Iris pigment epithelial cell (primary cell): ENCODE data around the gene CCDC116.
"Not testable (repeated sequence)": the region's sequence is repeated elsewhere in the genome, so short reads cannot be mapped to it uniquely, and the experiment has no call there.

Experiments used
- DNase-seq: peaks from one replicate; pipeline ENCODE4 v3.0.0-alpha.2; 2011; ENCODE audit warnings: low read depth

CCDC116 gene

GRCh38 chr22:21631025-21631424, 1.5 kb upstream of the CCDC116 start:
- DNase-seq = no peak

- DNase-seq = no peak
Measured at GRCh38 chr22:21632931-21633330, 371 bp downstream of the CCDC116 start.

- no peak for DNase-seq
Measured at GRCh38 chr22:21633481-21633880, 921 bp downstream of the CCDC116 start.

GRCh38 chr22:21634081-21634480, 1.5 kb downstream of the CCDC116 start:
- DNase-seq = no peak

GRCh38 chr22:21634844-21635243, 2.3 kb downstream of the CCDC116 start:
- DNase-seq = no peak

- DNase-seq = no peak
Measured at GRCh38 chr22:21635771-21636510, 3.4 kb downstream of the CCDC116 start.

GRCh38 chr22:21636629-21637218, 4.2 kb downstream of the CCDC116 start:
- no peak for DNase-seq

GRCh38 chr22:21637450-21637849, 4.9 kb downstream of the CCDC116 start:
- DNase-seq = not testable (repeated sequence)

GRCh38 chr22:21639359-21639758, 6.8 kb downstream of the CCDC116 start:
- DNase-seq = no peak

GRCh38 chr22:21640810-21641209, 8.2 kb downstream of the CCDC116 start:
- no peak for DNase-seq

GRCh38 chr22:21641417-21641788, 8.8 kb downstream of the CCDC116 start:
- DNase-seq = peak; percentile 65

- peak; percentile 99 for DNase-seq
Measured at GRCh38 chr22:21641789-21642583, 9.4 kb downstream of the CCDC116 start, which contains the start of gene SDF2L1. Gene SDF2L1, plus strand, starts transcription at chr22:21642302. Its CDS starts 35 bp downstream, at chr22:21642337.

- DNase-seq = peak; percentile 50
Measured at GRCh38 chr22:21642584-21643448, 10.3 kb downstream of the CCDC116 start.

GRCh38 chr22:21643533-21644357, 11.2 kb downstream of the CCDC116 start:
- no peak for DNase-seq

- DNase-seq = not testable (repeated sequence)
Measured at GRCh38 chr22:21645513-21645912, 13.0 kb downstream of the CCDC116 start.

GRCh38 chr22:21646608-21647590, 14.3 kb downstream of the CCDC116 start:
- DNase-seq = peak; percentile 63

- DNase-seq = no peak
Measured at GRCh38 chr22:21650280-21650679, 17.7 kb downstream of the CCDC116 start.

GRCh38 chr22:21650823-21651520, 18.4 kb downstream of the CCDC116 start:
- DNase-seq = no peak

GRCh38 chr22:21651521-21652009, 19.0 kb downstream of the CCDC116 start:
- DNase-seq = no peak
